Activated naive CD8-positive, alpha-beta T cell (primary cell): Measurements from ENCODE around the gene TGFB1I1.
"Not testable (repeated sequence)": the region's sequence is repeated elsewhere in the genome, so short reads cannot be mapped to it uniquely, and the experiment has no call there.

Experiments
- H3K27ac Mint-ChIP-seq: one replicate; pipeline ENCODE4 v1.8.0; 2021; ENCODE audit warnings: mixed read lengths
- H3K27me3 Mint-ChIP-seq: one replicate; pipeline ENCODE4 v1.8.0; 2021; ENCODE audit warnings: mixed read lengths
- H3K36me3 Mint-ChIP-seq: one replicate; pipeline ENCODE4 v1.8.0; 2021; ENCODE audit warnings: mixed read lengths
- H3K4me1 Mint-ChIP-seq: one replicate; pipeline ENCODE4 v1.8.0; 2021; ENCODE audit warnings: low read depth, mixed read lengths
- H3K4me3 Mint-ChIP-seq: one replicate; pipeline ENCODE4 v1.8.0; 2021; ENCODE audit warnings: mild to moderate bottlenecking, mixed read lengths
- H3K9me3 Mint-ChIP-seq: one replicate; pipeline ENCODE4 v1.8.0; 2021; ENCODE audit warnings: low read depth, mixed read lengths

TGFB1I1 gene

GRCh38 chr16:31473264-31473984, 1.5 kb downstream of the TGFB1I1 start:
- Mint-ChIP-seq H3K27me3 (peaks cover 6% of the 10 kb centered on the region), H3K4me3 (peak overlapping the region; percentile 7), H3K9me3 (no peaks in the 10 kb centered on the region), H3K4me1 (peaks cover 20% of the 10 kb centered on the region), H3K27ac (no peak overlapping the region), H3K36me3 (no peaks in the 10 kb centered on the region)

DNA sequence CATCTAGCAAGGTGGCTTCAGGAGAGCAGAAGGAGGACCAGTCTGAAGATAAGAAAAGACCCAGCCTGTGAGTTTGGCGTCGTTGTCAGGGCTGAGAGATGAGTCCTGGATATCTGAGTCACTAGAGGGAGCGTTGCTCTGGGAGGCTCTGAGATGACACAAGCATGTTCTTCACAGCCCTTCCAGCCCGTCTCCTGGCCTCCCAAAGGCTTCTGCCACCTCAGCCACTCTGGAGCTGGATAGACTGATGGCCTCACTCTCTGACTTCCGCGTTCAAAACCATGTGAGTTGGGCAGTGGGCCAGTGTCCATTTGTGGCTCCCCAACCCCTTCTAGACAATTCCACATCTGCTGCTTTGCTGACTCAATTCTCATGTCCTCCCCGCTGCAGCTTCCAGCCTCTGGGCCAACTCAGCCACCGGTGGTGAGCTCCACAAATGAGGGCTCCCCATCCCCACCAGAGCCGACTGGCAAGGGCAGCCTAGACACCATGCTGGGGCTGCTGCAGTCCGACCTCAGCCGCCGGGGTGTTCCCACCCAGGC, 2.3 kb downstream of the TGFB1I1 start:
- Mint-ChIP-seq H3K36me3 (no peaks in the 10 kb centered on the region), H3K27ac (no peak overlapping the region), H3K4me3 (peak overlapping the region; percentile 42), H3K9me3 (no peaks in the 10 kb centered on the region), H3K4me1 (peaks cover 20% of the 10 kb centered on the region), H3K27me3 (peaks cover 6% of the 10 kb centered on the region)

DNA sequence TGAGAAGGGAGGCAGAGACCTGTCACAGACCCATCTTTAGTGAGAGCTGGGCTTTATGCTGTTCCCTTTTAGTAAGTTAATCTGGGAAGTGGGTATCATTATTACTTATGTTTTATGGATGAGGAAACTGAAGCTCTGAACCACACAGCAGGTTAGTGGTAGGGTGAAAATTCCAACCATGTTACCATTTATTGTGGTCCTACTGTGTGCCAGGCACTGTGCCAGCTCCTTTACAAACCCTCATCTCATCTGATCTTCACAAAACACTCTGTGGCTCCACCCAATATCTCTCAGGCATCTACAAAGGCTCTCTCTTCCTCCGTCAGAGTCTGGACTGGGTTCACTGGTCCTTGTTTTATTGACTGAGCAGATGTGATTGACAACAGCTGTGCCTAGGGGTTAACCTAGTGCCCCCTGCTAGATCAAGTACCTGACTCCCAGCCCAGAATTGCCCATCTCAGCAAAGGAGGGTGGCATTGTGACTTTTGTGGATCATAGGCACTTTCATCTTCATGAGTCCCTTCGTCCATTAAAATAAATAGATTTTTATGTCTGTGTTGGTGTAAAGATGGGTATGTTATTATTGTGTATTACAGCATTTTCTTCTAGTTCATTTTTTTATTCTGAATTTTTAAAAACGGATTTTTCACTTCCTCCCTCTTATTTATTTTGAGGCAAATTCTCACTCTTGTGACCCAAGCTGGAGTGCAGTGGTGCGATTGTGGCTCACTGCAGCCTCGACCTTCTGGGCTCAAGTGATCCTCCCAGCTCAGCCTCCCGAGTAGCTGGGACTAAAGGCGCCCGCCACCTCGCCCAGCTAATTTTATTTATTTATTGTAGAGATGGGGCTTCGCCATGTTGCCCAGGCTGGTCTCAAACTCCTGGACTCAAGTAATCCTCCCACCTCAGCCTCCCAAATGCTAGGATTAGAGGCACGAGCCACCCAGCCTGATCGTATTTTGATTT, 3.1 kb downstream of the TGFB1I1 start:
- Mint-ChIP-seq H3K27ac (no peak overlapping the region), H3K4me3 (peak overlapping the region; percentile 44), H3K9me3 (no peaks in the 10 kb centered on the region), H3K4me1 (peaks cover 20% of the 10 kb centered on the region), H3K27me3 (peaks cover 6% of the 10 kb centered on the region), H3K36me3 (no peaks in the 10 kb centered on the region)

DNA sequence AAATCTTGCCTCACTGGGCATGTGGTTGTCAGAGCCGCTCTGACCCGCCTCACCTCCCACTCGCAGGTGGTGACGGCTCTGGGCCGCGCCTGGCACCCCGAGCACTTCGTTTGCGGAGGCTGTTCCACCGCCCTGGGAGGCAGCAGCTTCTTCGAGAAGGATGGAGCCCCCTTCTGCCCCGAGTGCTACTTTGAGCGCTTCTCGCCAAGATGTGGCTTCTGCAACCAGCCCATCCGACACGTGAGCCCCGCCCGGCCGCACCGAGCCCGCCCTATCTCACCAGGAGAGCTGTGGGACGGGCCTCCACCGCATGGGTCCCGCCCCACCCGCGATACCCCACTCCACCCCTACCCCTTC, 4.0 kb downstream of the TGFB1I1 start:
- peaks cover 20% of the 10 kb centered on the region for H3K4me1 Mint-ChIP-seq
- peak overlapping the region; percentile 83 for H3K4me3 Mint-ChIP-seq
- peaks cover 6% of the 10 kb centered on the region for H3K27me3 Mint-ChIP-seq
- no peaks in the 10 kb centered on the region for H3K36me3 Mint-ChIP-seq
- no peaks in the 10 kb centered on the region for H3K9me3 Mint-ChIP-seq
- H3K27ac Mint-ChIP-seq, result no peak overlapping the region

GRCh38 chr16:31476303-31477219, 4.6 kb downstream of the TGFB1I1 start:
- H3K36me3 Mint-ChIP-seq, result no peaks in the 10 kb centered on the region
- H3K27me3 Mint-ChIP-seq, result peaks cover 2% of the 10 kb centered on the region
- peaks cover 18% of the 10 kb centered on the region for H3K4me1 Mint-ChIP-seq
- H3K9me3 Mint-ChIP-seq, result no peaks in the 10 kb centered on the region
- H3K4me3 Mint-ChIP-seq, result peak overlapping the region; percentile 83
- H3K27ac Mint-ChIP-seq, result peak overlapping the region; percentile 50

- Mint-ChIP-seq H3K4me1 (peaks cover 16% of the 10 kb centered on the region), H3K27ac (no peak overlapping the region), H3K27me3 (peaks cover under 1% of the 10 kb centered on the region), H3K36me3 (no peaks in the 10 kb centered on the region), H3K9me3 (no peaks in the 10 kb centered on the region), H3K4me3 (peak overlapping the region; percentile 79)
Measured at GRCh38 chr16:31477220-31478216, 5.6 kb downstream of the TGFB1I1 start.

- Mint-ChIP-seq H3K4me1 (peaks cover 14% of the 10 kb centered on the region), H3K4me3 (no peak overlapping the region), H3K27ac (no peak overlapping the region), H3K9me3 (no peaks in the 10 kb centered on the region), H3K27me3 (no peaks in the 10 kb centered on the region), H3K36me3 (no peaks in the 10 kb centered on the region)
Measured at GRCh38 chr16:31478956-31479355, 7.0 kb downstream of the TGFB1I1 start.

- Mint-ChIP-seq H3K27ac (no peak overlapping the region), H3K4me3 (no peak overlapping the region), H3K4me1 (peaks cover 14% of the 10 kb centered on the region), H3K36me3 (no peaks in the 10 kb centered on the region), H3K27me3 (no peaks in the 10 kb centered on the region), H3K9me3 (no peaks in the 10 kb centered on the region)
Measured at GRCh38 chr16:31479751-31480150, 7.8 kb downstream of the TGFB1I1 start.

- no peak overlapping the region for H3K27ac Mint-ChIP-seq
- H3K9me3 Mint-ChIP-seq, result no peaks in the 10 kb centered on the region
- no peaks in the 10 kb centered on the region for H3K36me3 Mint-ChIP-seq
- no peak overlapping the region for H3K4me3 Mint-ChIP-seq
- no peaks in the 10 kb centered on the region for H3K27me3 Mint-ChIP-seq
- peaks cover 14% of the 10 kb centered on the region for H3K4me1 Mint-ChIP-seq
Measured at GRCh38 chr16:31480851-31481536, 9.0 kb downstream of the TGFB1I1 start.

DNA sequence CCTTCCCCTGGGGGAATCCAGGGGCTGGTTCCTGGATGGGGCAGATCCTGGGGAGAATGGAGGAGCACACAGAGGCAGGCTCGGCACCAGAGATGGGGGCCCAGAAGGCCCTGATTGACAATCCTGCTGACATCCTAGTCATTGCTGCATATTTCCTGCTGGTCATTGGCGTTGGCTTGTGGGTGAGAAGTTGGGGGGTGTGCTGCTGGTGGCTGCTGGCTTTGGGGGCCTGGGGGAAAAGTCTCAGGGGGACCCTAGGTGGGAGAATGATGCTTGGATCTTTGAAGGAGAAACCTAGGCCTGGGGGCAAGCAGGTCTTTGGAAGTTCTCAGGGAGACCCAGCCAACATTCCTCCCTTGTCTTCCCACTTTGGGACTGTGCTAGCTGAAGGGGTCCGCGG, 11.1 kb downstream of the TGFB1I1 start, which contains the start of gene SLC5A2:
TSS of gene SLC5A2 (plus strand) at position 43 of the 400 bp plus-strand sequence. CDS start at position 57, 14 bp downstream.
- H3K4me3 Mint-ChIP-seq, result no peak within 1 kb of the TSS

GRCh38 chr16:31484048-31484447, 12.1 kb downstream of the TGFB1I1 start:
- H3K27me3 Mint-ChIP-seq, H3K4me3 Mint-ChIP-seq, H3K27ac Mint-ChIP-seq, H3K9me3 Mint-ChIP-seq, H3K4me1 Mint-ChIP-seq, H3K36me3 Mint-ChIP-seq: not testable (repeated sequence)

More for the DNA sequence above, 11.1 kb downstream of the TGFB1I1 start, which contains the start of gene SLC5A2:
- Mint-ChIP-seq H3K27me3 (no peaks in the 10 kb centered on the region), H3K27ac (no peak within 1 kb of the TSS), H3K36me3 (no peaks in the 10 kb centered on the region), H3K9me3 (no peaks in the 10 kb centered on the region), H3K4me1 (peaks cover 6% of the 10 kb centered on the region)

DNA sequence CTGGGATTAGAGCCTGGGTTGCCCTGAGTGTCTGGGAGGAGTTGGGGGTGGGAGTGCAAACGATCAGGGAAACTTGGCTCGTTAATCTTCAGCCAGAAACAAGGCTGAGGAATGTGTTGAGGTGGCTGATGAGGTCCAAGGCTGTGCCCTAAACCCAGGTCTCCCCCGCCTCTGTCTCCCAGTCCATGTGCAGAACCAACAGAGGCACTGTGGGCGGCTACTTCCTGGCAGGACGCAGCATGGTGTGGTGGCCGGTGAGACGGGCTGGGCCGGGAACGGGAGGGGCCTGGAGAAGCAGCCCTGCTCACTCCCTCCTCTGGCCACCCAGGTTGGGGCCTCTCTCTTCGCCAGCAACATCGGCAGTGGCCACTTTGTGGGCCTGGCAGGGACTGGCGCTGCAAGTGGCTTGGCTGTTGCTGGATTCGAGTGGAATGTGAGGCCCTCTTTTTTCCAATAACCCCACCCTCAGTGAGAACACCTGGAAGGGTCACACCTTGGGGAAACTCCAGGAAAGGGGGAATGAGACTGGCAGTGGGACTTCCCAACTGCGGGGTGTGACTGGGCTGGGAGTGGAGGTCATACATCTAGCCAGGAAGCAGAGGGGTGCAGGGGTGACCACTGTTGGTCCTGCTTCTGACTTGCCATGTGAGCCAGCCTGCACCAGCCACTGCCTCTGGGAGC, 12.7 kb downstream of the TGFB1I1 start:
- Mint-ChIP-seq H3K27ac (no peak overlapping the region), H3K4me1 (peaks cover 6% of the 10 kb centered on the region), H3K27me3 (no peaks in the 10 kb centered on the region), H3K4me3 (no peak overlapping the region), H3K9me3 (no peaks in the 10 kb centered on the region), H3K36me3 (no peaks in the 10 kb centered on the region)
